DOHH2 (cell line): Measurements from ENCODE around the gene NOM1.

Experiments
- CTCF ChIP-seq: fragments of 200-600 bp; sonication (generic); IDR thresholded peaks from one replicate; pipeline ENCODE4 v1.5.1; 2014; ENCODE audit warnings: antibody characterized with exemption, mild to moderate bottlenecking, low read depth, low read length; ENCODE audit not compliant: poor library complexity, severe bottlenecking
- EZH2phosphoT487 ChIP-seq: fragments of 200-600 bp; sonication (generic); IDR thresholded peaks from 2 replicates; pipeline ENCODE4 v1.6.1; 2017; ENCODE audit warnings: borderline replicate concordance, mild to moderate bottlenecking, antibody characterized with exemption, low read length, moderate library complexity, mixed read lengths

GRCh38 chr7:157021871-157022680, 72.6 kb downstream of the NOM1 start:
- TF ChIP-seq CTCF (no peak), EZH2phosphoT487 (no peak)
